OCI-LY1 (cell line): ENCODE results near the gene KRAS.

Experiments
- H2AFZ ChIP-seq: fragments of 200-600 bp; sonication (generic), shearing (Covaris generic); 2 replicates; pipeline ENCODE4 v1.6.0; 2014; ENCODE audit warnings: antibody characterized with exemption, mild to moderate bottlenecking, low read length
- H3F3A ChIP-seq: fragments of 200-600 bp; sonication (generic), shearing (Covaris generic); 2 replicates; pipeline ENCODE4 v1.6.0; 2014; ENCODE audit warnings: mild to moderate bottlenecking, antibody characterized with exemption, low read length, moderate library complexity; ENCODE audit not compliant: insufficient read depth
- H3K27ac ChIP-seq: fragments of 200-600 bp; sonication (generic); 2 replicates; pipeline ENCODE4 v1.5.1; 2014; ENCODE audit warnings: low read length, mixed run types, mild to moderate bottlenecking, low read depth; ENCODE audit not compliant: poor library complexity, severe bottlenecking
- H3K27me3 ChIP-seq: fragments of 200-600 bp; sonication (generic); 2 replicates; pipeline ENCODE4 v1.6.0; 2014; ENCODE audit warnings: antibody characterized with exemption, mild to moderate bottlenecking, low read length, moderate library complexity; ENCODE audit not compliant: insufficient read depth
- H3K36me3 ChIP-seq: fragments of 200-600 bp; sonication (generic); 2 replicates; pipeline ENCODE4 v1.6.1; 2014; ENCODE audit warnings: mild to moderate bottlenecking, antibody characterized with exemption, low read length, moderate library complexity, mixed read lengths; ENCODE audit not compliant: insufficient read depth
- H3K4me1 ChIP-seq: fragments of 200-600 bp; sonication (generic); 2 replicates; pipeline ENCODE4 v1.5.1; 2014; ENCODE audit warnings: mild to moderate bottlenecking, low read length, moderate library complexity; ENCODE audit not compliant: insufficient read depth, severe bottlenecking
- H3K4me2 ChIP-seq: fragments of 200-600 bp; sonication (generic), shearing (Covaris generic); 2 replicates; pipeline ENCODE4 v1.6.1; 2014; ENCODE audit warnings: low read length
- H3K4me3 ChIP-seq: fragments of 200-600 bp; sonication (generic); 2 replicates; pipeline ENCODE4 v1.5.1; 2014; ENCODE audit warnings: low read length, low read depth, mild to moderate bottlenecking, mixed read lengths; ENCODE audit not compliant: poor library complexity, severe bottlenecking
- H3K79me2 ChIP-seq: fragments of 200-600 bp; shearing (Covaris generic); 2 replicates; pipeline ENCODE4 v1.6.1; 2016; ENCODE audit warnings: mixed run types, low read length, mixed read lengths; ENCODE audit not compliant: insufficient read depth
- H3K9ac ChIP-seq: fragments of 200-600 bp; sonication (generic), shearing (Covaris generic); 2 replicates; pipeline ENCODE4 v1.6.1; 2014; ENCODE audit warnings: mild to moderate bottlenecking, low read length, mixed read lengths
- H3K9me2 ChIP-seq: fragments of 200-600 bp; sonication (generic), shearing (Covaris generic); 2 replicates; pipeline ENCODE4 v1.6.1; 2014; ENCODE audit warnings: low read depth, mild to moderate bottlenecking, low read length, mixed read lengths
- H3K9me3 ChIP-seq: fragments of 200-600 bp; shearing (Covaris generic); 2 replicates; pipeline ENCODE4 v1.6.1; 2014; ENCODE audit warnings: low read length, mixed read lengths
- H4K20me1 ChIP-seq: fragments of 200-600 bp; sonication (generic), shearing (Covaris generic); 2 replicates; pipeline ENCODE4 v1.6.0; 2016; ENCODE audit warnings: mild to moderate bottlenecking, low read length; ENCODE audit not compliant: insufficient read depth
- EZH2 ChIP-seq: fragments of 200-600 bp; sonication (generic), shearing (Covaris generic); IDR thresholded peaks from 2 replicates; pipeline ENCODE4 v1.8.0; 2017; ENCODE audit warnings: borderline replicate concordance, mixed run types, mild to moderate bottlenecking, antibody characterized with exemption, low read length, moderate library complexity, mixed read lengths
- TF ChIP-seq, protein P1 (sequence below): fragments of 200-600 bp; sonication (generic), shearing (Covaris generic); IDR thresholded peaks from 2 replicates; pipeline ENCODE4 v1.5.1; 2017; ENCODE audit warnings: mild to moderate bottlenecking, antibody characterized with exemption, low read length, moderate library complexity, mixed read lengths

Gene KRAS

DNA sequence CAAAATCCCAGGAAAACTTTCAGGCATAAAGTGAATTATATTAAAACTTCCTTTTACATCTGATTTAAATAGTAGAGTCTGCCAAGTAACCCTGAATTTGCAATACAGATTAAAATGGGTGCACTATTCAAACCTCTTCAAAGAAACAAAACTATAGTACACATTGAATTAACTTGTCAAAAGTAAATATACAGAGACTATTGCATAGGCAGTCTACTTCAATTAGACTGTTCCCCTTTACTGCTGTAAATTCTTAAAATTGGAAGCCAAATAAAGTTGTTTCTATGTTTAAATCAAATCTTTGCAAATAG is 7.1 kb downstream of the KRAS start:
- Histone ChIP-seq H3K27ac (no peak overlapping the region), H3F3A (0 out of 2 replicates have a peak, but pooled peaks cover 7% of the 10 kb centered on the region), H3K4me1 (peaks cover 8% of the 10 kb centered on the region), H3K36me3 (peaks cover 39% of the 10 kb centered on the region), H3K9ac (no peak overlapping the region), H4K20me1 (no peaks in the 10 kb centered on the region; the same call in 1 of the 2 replicates), H3K9me3 (no peaks in the 10 kb centered on the region), H3K4me2 (no peak overlapping the region), H3K79me2 (peaks cover 43% of the 10 kb centered on the region), H2AFZ (no peak overlapping the region), H3K27me3 (no peaks in the 10 kb centered on the region), H3K9me2 (no peaks in the 10 kb centered on the region), H3K4me3 (no peak overlapping the region)
- TF ChIP-seq, protein P1, sequence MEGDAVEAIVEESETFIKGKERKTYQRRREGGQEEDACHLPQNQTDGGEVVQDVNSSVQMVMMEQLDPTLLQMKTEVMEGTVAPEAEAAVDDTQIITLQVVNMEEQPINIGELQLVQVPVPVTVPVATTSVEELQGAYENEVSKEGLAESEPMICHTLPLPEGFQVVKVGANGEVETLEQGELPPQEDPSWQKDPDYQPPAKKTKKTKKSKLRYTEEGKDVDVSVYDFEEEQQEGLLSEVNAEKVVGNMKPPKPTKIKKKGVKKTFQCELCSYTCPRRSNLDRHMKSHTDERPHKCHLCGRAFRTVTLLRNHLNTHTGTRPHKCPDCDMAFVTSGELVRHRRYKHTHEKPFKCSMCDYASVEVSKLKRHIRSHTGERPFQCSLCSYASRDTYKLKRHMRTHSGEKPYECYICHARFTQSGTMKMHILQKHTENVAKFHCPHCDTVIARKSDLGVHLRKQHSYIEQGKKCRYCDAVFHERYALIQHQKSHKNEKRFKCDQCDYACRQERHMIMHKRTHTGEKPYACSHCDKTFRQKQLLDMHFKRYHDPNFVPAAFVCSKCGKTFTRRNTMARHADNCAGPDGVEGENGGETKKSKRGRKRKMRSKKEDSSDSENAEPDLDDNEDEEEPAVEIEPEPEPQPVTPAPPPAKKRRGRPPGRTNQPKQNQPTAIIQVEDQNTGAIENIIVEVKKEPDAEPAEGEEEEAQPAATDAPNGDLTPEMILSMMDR: no peak
- no peak for TF ChIP-seq EZH2

DNA sequence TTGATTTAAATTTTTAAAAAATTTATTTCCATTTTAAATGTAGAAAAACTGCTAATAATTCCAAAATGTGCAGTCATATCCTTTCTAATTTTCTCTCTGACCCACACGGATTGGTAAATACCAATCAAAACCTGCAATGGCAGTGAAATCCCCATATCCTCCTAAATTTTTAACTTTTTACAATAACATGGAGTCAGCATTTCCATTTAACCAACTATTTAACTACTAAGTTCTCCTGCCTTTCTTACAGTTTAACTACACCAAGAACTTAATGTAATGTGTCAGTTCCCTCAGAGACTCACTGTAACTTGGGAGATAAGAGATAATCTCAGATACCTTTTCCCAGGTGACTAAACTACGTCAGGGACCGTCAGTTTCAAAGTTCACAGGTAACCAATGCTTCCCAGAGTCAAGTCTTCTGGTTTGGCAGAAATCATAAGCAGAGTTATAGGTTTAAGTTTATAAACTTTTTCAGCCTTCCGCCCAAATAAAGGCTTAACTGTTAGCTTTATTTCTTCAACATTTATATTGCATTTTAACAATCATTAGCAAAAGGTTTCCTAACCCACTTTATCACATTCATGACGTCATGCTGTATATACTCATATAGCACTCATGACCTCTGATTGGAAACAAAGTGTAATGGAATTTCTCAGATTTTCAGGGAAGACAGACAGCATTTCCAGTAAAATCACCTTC is 7.6 kb downstream of the KRAS start:
- H4K20me1 ChIP-seq: no peaks in the 10 kb centered on the region; the same call in 1 of the 2 replicates
- H2AFZ ChIP-seq: no peak overlapping the region
- no peak overlapping the region for H3K4me3 ChIP-seq
- H3K27me3 ChIP-seq: no peaks in the 10 kb centered on the region
- H3K4me2 ChIP-seq: no peak overlapping the region
- no peaks in the 10 kb centered on the region for H3K9me2 ChIP-seq
- peaks cover 39% of the 10 kb centered on the region for H3K79me2 ChIP-seq
- no peaks in the 10 kb centered on the region for H3K9me3 ChIP-seq
- TF ChIP-seq, protein P1: no peak
- no peak for TF ChIP-seq EZH2
- peaks cover 8% of the 10 kb centered on the region for H3K4me1 ChIP-seq
- H3K27ac ChIP-seq: no peak overlapping the region
- H3K36me3 ChIP-seq: peaks cover 42% of the 10 kb centered on the region
- H3F3A ChIP-seq: 0 out of 2 replicates have a peak, but pooled peaks cover 7% of the 10 kb centered on the region
- H3K9ac ChIP-seq: no peak overlapping the region

DNA sequence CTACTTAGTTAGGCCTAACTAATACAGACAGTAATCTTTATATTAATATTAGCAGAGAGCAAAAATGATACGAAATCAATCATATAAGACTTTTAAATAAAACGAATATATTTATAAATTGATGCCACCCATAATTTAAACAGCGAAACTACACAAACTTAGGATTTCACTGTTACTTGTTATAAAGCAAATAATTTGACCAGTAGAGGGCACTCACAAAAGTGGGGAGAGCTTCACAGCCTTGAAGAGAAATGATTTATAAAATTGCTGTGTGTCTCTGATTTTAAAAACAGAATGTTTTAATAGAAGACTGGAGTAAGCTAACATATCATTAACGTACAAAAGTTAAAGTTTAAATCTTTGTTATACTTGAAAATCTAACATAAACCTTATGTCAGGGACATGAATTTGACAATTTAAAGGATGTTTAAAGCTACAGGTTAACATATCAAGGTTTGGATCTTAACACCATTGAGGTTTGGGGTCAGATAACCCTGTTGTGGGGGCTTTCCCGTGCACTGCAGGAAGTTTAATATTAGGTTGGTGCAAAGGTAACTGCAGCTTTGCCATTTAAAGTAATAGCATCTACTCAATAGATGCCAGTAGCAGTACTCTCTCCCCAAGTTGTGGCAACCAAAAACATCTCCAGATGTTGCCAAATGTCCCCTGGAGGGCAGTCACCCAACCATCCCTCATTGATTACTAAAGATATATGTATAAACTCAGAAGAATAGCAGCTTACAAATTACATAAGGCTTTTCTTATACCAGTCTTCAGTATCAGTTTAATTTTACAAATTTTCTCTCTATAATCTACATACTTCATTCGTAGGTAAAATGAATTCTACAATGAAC is 9.3 kb downstream of the KRAS start:
- H3K27me3 ChIP-seq: no peaks in the 10 kb centered on the region
- H3K9me3 ChIP-seq: no peaks in the 10 kb centered on the region
- H3K4me1 ChIP-seq: peaks cover 8% of the 10 kb centered on the region
- no peaks in the 10 kb centered on the region for H3K9me2 ChIP-seq
- H3K27ac ChIP-seq: peak overlapping the region; percentile 6
- peaks cover 25% of the 10 kb centered on the region; the same call in 1 of the 2 replicates for H3K79me2 ChIP-seq
- H3F3A ChIP-seq: 0 out of 2 replicates have a peak, but pooled peaks cover 7% of the 10 kb centered on the region
- H3K36me3 ChIP-seq: peaks cover 57% of the 10 kb centered on the region
- no peak overlapping the region for H3K9ac ChIP-seq
- H3K4me2 ChIP-seq: peak overlapping the region; percentile 13; the same call in 1 of the 2 replicates
- no peak overlapping the region for H3K4me3 ChIP-seq
- H4K20me1 ChIP-seq: no peaks in the 10 kb centered on the region; the same call in 1 of the 2 replicates
- TF ChIP-seq, protein P1: peak; percentile 72
- TF ChIP-seq EZH2: no peak
- no peak overlapping the region for H2AFZ ChIP-seq
